Measurements from ENCODE around the gene PCDH1.

The PCDH1 gene

GRCh38 chr5:141811287-141812155, 66.7 kb downstream of the PCDH1 start:
- DNase-seq: peak in 46 of 51 donors; percentile 18 to 89 (median 69)

DNA sequence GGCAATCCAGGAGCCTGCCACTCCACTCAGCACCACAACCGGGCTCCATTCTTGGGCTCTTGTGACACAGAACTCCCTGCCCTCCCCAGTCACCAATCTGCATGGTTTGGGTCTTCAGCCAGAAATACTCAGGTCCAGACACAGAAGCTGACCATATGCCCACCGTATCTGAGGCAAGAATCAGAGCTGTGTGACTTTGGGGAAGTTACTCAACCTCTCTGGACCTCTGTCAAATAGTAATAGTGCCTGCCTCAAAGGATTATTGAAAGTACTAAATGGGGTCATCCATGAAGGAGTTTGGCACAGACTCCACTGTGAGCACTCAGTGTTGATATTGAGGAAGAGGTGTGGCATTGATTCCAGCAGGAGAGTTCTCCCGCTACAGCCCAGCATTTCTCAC, 67.5 kb downstream of the PCDH1 start:
- no peak for DNase-seq

GRCh38 chr5:141809380-141810096, 68.7 kb downstream of the PCDH1 start:
- peak in 8 of 51 donors; percentile 8 to 38 (median 18) for DNase-seq

DNA sequence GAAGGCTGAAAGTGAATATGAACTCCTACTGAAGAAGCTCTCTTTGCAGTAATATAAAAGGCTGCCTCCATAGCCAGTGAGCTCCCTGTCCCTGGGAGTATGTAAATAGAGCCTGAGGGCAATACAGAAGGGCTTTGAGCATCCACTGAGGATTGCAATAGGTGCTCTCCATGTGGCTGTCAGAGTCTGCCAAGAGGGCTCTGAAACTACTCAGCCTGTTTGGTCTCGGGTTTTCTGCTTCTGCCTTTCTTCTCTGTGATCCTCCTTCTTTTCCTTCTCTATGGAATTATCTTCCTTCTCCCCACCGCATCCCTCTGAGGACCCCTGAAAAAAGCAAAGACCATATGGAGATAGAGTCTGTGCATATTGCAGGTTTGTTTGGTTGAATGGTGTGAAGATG, 69.4 kb downstream of the PCDH1 start:
- DNase-seq: no peak

DNA sequence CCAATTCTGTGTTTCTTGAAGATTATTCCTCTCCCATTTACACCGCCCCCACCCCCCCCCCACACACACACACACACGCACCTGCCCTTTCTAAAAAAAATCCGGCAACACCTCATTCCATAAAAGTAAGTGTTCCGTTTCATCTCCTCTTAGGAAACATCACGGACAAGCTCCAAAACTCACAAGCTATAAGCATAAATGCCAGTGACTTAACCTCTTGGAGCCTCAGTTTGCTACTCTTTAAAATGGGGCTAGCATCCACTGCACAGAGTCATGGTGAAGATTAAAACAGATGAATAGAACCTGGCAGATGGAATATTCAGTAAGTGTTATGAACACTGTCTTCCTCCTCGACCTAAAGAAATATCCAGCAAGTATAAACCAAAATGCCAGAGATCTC, 70.5 kb downstream of the PCDH1 start:
- DNase-seq: no peak

- DNase-seq: no peak
Measured at GRCh38 chr5:141807329-141807728, 70.9 kb downstream of the PCDH1 start.

- no peak for DNase-seq
Measured at GRCh38 chr5:141806626-141807025, 71.6 kb downstream of the PCDH1 start.

- DNase-seq: no peak
Measured at GRCh38 chr5:141805874-141806595, 72.2 kb downstream of the PCDH1 start.

DNA sequence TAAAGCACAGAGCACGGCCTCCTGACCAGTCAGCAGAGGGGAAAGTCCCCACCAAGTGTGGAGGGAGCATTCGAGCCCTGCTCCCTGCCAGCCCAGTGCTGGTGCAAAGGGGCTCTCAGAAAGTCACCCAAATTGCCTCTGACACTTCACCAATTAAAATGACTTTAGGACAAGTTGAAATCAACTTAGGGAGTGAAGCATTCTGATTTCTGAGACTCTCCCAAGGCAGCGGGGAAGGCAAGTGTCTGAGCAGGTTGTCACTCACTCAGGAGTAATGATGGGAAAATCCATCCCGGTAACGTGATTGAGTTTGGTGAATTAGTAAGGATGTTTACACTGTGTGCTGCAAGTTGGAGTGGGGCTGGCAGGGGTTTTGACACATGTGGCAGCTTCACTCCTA, 73.7 kb downstream of the PCDH1 start:
- DNase-seq: no peak
